GM12891 (cell line): ENCODE data around the gene PAPOLA.

Experiments
- DNase-seq: peaks from one replicate; pipeline ENCODE4 v3.0.0; 2011; ENCODE audit warnings: low spot score; ENCODE audit not compliant: insufficient read length
- FAIRE-seq: peaks from 2 replicates; lab custom pipeline; 2011; peaks lifted over from hg19 to GRCh38; lab: Jason Lieb, UNC
- PAX5 ChIP-seq: IDR thresholded peaks from 2 replicates; pipeline ENCODE4 v1.6.1; 2011; ENCODE audit warnings: low read length, moderate library complexity, mild to moderate bottlenecking; ENCODE audit not compliant: insufficient read depth, severe bottlenecking
- POLR2A ChIP-seq: IDR thresholded peaks from 2 replicates; pipeline ENCODE4 v1.6.1; 2011; ENCODE audit warnings: low read depth, low read length, control low read depth
- POLR2AphosphoS5 ChIP-seq: IDR thresholded peaks from 2 replicates; pipeline ENCODE4 v1.6.1; 2011; ENCODE audit warnings: low read depth, low read length, control low read depth
- POU2F2 ChIP-seq: IDR thresholded peaks from 2 replicates; pipeline ENCODE4 v1.6.1; 2011; ENCODE audit warnings: low read depth, mild to moderate bottlenecking, control low read depth, low read length, moderate library complexity
- SPI1 ChIP-seq: IDR thresholded peaks from 2 replicates; pipeline ENCODE4 v1.6.1; 2011; ENCODE audit warnings: low read depth, low read length, control low read depth
- TAF1 ChIP-seq: IDR thresholded peaks from 2 replicates; pipeline ENCODE4 v1.6.1; 2011; ENCODE audit warnings: low read depth, low read length, control low read depth

PAPOLA gene

GRCh38 chr14:96590190-96590864, 88.1 kb downstream of the PAPOLA start:
- DNase-seq (no peak), FAIRE-seq (no peak)
- TF ChIP-seq POLR2A = no peak
- no peak for TF ChIP-seq POU2F2
- no peak for TF ChIP-seq SPI1
- no peak for TF ChIP-seq PAX5
- no peak for TF ChIP-seq TAF1
- no peak for TF ChIP-seq POLR2AphosphoS5

GRCh38 chr14:96592591-96593386, 90.6 kb downstream of the PAPOLA start:
- DNase-seq = peak; percentile 85
- no peak for TF ChIP-seq POLR2AphosphoS5
- TF ChIP-seq TAF1 = no peak
- TF ChIP-seq POU2F2 = no peak
- no peak for TF ChIP-seq SPI1
- TF ChIP-seq PAX5 = no peak
- no peak for TF ChIP-seq POLR2A
- peak; percentile 57 for FAIRE-seq

- no peak for FAIRE-seq
- TF ChIP-seq SPI1 (no peak), PAX5 (no peak), POLR2AphosphoS5 (no peak), TAF1 (no peak), POLR2A (no peak), POU2F2 (no peak)
- no peak for DNase-seq
These were observed 92.8 kb downstream of the PAPOLA start for GRCh38 chr14:96594961-96595360.

DNA sequence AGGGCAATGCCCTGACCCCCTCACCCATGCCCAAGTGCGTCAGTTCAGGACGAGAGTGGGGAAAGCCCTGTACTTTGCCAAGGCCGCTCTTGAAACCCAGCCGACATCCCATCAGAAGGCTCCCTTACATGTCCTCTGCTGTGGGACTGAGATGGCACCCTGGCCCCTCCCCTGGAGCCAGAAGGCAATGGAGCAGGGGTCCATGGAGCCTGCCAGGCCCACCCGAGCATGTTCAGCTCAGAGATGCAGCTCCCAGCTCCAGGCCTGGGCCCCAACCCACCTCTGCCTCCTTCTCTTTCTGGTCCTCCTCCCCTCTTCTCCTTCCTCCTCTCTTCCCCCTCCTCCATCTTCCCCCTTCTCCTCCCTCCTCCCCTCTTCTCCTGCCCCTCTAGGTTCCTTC, 95.5 kb downstream of the PAPOLA start:
- TF ChIP-seq TAF1 (no peak), POLR2AphosphoS5 (no peak), POU2F2 (no peak), SPI1 (no peak), POLR2A (no peak), PAX5 (no peak)
- FAIRE-seq = no peak
- no peak for DNase-seq

DNA sequence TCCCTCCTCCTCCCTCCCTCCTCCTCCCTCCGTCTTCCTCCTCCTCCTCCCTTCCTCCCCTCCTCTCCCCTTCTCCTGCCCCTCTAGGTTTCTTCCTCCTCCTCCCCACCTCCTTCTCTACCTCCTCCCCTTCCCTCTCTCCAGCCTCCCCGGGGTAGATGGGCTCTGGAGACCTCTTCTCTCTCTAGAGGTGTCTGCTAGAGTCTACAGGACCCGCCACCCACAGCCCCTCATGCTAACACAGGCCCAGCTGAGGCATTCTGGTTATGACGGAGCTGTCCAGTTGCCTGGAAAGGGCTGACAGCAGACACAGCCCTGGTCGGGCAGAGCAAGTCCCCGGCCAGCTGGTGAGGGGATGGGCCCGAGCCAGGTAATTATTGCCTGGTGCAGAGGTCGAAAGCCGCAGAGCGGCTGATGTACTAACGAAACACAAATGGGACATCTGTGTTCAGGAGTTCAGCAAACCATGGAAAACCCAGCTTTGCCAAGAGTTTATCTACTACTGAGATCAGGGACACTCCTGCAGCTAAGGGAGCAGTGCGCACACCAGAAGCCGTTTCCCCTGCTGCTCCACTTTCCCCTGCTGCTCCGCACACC, 96.2 kb downstream of the PAPOLA start:
- no peak for TF ChIP-seq POLR2A
- no peak for TF ChIP-seq PAX5
- no peak for TF ChIP-seq SPI1
- no peak for TF ChIP-seq TAF1
- no peak for TF ChIP-seq POLR2AphosphoS5
- no peak for TF ChIP-seq POU2F2
- DNase-seq (no peak), FAIRE-seq (no peak)

GRCh38 chr14:96599076-96599475, 96.9 kb downstream of the PAPOLA start:
- FAIRE-seq (no peak), DNase-seq (no peak)
- no peak for TF ChIP-seq POU2F2
- no peak for TF ChIP-seq POLR2AphosphoS5
- no peak for TF ChIP-seq TAF1
- no peak for TF ChIP-seq POLR2A
- no peak for TF ChIP-seq PAX5

DNA sequence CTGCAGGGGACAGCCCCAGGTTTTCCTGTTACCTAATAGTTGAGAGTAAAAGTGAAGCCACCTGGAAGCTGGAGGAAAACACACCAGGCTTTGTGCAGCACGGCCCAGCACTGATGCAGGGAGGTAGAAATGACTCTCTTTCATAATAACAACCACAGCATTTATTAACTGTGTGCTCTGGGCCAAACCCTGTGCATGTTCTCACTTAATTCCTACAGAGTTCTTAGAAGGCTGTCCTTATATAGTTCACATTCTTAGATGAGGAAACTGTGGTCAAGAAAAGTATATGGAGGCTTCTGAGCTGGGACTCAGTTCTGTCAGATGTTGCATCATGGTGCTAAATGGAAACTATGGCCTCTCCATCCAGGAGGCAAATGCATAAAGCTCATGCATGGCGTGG, 100.0 kb downstream of the PAPOLA start:
- DNase-seq = no peak
- no peak for FAIRE-seq
- TF ChIP-seq PAX5 = no peak
- no peak for TF ChIP-seq SPI1
- TF ChIP-seq TAF1 = no peak
- TF ChIP-seq POU2F2 = no peak
- TF ChIP-seq POLR2AphosphoS5 = no peak
- no peak for TF ChIP-seq POLR2A

DNA sequence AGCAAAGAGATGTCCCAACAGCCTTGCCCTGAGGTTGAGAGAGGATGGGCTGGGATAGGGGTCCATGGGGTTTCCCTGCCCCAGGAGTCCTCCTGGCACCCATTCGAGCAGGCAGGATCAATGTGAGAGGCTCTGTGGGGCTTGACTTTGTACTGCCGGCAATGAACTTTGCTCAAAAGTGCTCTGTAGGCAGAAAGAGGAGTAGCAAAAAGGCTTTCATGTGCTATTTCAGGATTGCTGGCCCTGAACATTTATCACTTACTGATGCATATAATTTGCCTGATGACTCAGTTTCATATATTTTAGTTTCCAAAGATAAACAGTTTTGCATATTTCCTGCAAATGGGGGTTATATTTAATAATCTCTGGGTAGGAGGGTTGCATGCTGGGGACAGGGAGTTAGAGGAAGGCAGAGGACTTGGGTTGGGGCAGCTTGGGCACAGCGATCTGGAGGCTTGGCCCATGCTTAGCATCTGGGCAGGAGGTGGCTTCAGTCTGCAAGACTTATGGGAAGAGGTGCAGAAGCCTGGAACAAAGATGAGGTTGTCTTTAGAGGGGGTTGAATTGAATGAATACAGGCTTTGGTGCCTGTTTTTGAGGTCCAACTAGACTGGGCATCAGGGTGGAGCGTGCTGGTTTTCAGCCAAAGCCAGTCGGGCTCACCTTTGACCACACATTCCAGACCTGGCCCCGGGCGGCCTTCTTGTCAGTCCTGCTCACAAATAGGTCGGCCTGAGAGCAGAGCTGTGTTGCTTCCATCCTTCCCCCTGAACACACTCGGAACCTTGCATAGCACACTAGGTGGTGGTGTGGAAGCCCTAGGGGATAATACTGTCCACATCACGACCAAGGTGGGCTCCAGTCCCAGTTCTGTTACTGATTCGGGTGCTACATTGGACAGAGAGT, 101.4 kb downstream of the PAPOLA start:
- TF ChIP-seq POLR2AphosphoS5 = no peak
- TF ChIP-seq POU2F2 = no peak
- no peak for TF ChIP-seq POLR2A
- no peak for TF ChIP-seq SPI1
- no peak for TF ChIP-seq PAX5
- TF ChIP-seq TAF1 = no peak
- no peak for DNase-seq
- FAIRE-seq = no peak

DNA sequence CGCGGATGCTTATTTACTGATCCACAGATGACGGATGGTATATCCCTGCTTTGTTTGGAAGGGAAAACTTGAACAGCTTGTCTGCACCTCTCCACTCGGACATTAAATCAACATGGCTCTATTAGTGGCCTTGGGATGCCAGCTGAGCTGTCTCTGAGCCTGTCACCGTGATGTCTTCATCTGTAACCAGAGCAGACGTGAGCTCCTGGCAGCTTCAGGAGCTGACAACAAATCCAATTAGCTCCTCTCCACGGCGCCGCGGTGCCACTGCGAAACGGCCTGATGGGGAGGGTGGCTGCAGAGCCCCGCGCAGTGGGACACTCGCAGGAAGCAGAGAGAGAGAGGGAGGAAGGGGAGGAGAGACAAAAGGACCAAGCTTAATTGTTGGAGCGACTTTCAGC, 112.3 kb downstream of the PAPOLA start:
- TF ChIP-seq POLR2AphosphoS5 (no peak), POU2F2 (no peak), TAF1 (no peak), PAX5 (no peak), POLR2A (no peak), SPI1 (no peak)
- no peak for FAIRE-seq
- no peak for DNase-seq
